ENCODE results near the gene TRAF2.

DNA sequence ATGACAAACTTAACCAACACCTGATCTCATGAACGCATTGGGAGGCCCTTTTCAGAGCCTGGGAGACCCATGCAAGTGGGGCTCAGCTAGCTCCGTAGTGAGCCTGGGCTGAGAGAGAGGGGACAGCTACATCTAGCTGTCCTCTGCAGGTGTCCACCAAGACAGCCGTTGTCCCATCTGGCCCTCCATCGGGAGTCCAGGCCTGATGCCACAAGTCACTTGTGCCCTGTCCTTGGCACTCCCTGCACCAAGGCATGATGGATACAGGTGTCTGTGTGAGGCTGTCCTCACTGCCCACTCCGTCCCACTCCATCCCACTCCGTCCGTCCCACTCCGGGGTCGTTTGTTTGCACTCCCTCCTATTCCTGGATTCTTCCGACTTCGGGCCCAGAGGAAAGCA lies 17.7 kb upstream of the TRAF2 start:
- TF ChIP-seq POLR2A (IDR thresholded peaks at IDR 0.05) (no peak), CTCF (IDR thresholded peaks at IDR 0.05) (no peak), POLR2AphosphoS5 (IDR thresholded peaks at IDR 0.05) (no peak), EP300 (IDR thresholded peaks at IDR 0.05) (no peak)

All from stomach (tissue), 4 donors.